HG02981 (cell line): ENCODE measurements around the gene SFMBT2.
A peak's percentile ranks its signal among the peaks of the same experiment; 100 is the strongest.

ENCODE experiments used
- ATAC-seq: cut with Tn5 transposase; IDR thresholded peaks from one replicate; pipeline ENCODE4 v1.9.1; 2021; ENCODE audit warnings: mild to moderate bottlenecking, moderate library complexity; ENCODE audit not compliant: unreplicated experiment

SFMBT2 gene

DNA sequence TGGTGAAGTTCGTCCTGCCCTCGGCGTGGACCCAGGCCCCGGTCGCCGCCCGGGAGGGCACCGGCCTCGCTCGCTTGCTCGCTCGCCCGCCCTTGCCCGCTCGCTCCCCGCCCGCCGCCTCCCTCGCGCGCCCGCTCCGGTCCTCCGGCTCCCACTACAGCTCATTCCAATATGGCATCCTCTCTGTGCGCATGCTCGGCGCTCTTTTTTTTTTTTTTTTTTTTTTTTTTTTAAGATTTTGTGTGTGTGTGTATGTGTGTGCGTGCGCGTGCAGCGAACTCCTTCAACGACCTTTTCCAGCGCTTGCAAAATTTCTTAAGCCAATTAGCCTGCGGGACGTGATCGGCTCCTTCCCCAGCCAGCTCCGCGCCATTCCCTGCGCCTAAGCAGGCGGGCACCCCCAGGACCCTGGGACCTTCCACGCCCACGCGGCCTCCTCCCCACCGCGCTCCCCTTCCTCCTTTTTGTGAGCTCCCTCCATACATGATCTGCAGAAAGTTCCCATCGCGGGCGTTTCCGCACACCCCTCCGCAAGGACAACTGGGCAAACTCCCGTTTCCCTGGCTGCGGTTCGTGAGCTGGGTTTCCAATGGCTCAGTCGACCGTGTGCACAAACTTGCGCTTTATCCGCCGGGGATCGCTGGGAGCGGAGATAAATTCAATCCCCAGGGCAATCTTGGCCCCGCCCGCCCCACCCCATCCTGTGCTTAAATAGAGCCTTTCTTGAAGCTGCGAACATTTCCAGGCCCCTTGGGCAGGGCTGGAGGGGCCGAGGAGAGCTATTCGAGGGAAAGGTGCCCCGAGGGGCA is at the start of gene SFMBT2:
TSS of gene SFMBT2 (minus strand) at position 173 of the 809 bp plus-strand sequence. CDS start 29,136 bp downstream, outside the sequence.
- ATAC-seq: peak; percentile 32

DNA sequence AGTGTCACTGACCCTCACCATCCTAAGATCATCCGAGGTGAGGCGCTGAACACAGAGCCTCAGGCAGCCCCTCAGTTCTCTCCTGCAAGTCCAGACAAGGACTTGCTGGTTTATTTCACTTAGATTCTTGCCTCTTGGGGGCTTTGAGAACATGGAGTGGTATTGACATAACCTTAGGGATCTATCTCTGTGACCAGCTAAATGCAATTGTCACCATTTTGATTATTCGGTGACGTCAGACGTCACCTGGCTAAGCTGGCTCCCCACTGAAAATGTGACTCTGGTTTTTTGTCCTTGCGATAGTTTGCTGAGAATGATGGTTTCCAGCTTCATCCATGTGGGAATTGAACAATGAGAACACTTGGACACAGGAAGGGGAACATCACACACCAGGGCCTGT is 49.2 kb upstream of the SFMBT2 start:
- ATAC-seq: no peak

- ATAC-seq: no peak
Measured at GRCh38 chr10:7458556-7458955, 47.7 kb upstream of the SFMBT2 start.

- peak; percentile 71 for ATAC-seq
Measured at GRCh38 chr10:7457478-7458316, 46.9 kb upstream of the SFMBT2 start.

DNA sequence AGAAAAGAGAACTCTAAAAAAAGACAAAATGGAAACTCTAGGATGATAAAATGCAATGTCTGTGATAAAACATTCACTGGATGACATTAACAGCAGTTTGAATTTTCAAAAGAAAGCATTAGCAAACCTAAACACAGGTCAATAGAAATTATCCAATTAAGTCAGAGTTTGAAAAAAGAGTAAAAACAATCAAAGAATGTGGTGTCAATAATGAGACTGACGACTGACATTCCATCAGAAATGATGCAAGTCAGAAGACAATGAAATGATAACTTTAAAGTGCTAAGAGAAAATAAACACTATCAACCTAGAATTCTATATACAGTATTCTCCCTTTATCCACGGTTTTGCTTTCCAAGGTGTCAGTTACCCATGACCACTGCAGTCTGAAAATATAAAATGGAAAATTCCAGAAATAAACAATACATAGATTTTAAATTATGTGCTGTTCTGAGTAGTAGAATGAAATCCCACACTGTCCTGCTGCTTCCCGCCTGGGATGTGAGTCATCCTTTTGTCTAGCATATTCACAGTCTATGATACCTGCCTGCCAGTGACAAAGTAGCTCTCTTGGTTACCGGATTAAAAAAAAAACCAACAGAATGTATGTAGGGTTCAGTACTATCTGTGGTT is 38.3 kb upstream of the SFMBT2 start:
- no peak for ATAC-seq

DNA sequence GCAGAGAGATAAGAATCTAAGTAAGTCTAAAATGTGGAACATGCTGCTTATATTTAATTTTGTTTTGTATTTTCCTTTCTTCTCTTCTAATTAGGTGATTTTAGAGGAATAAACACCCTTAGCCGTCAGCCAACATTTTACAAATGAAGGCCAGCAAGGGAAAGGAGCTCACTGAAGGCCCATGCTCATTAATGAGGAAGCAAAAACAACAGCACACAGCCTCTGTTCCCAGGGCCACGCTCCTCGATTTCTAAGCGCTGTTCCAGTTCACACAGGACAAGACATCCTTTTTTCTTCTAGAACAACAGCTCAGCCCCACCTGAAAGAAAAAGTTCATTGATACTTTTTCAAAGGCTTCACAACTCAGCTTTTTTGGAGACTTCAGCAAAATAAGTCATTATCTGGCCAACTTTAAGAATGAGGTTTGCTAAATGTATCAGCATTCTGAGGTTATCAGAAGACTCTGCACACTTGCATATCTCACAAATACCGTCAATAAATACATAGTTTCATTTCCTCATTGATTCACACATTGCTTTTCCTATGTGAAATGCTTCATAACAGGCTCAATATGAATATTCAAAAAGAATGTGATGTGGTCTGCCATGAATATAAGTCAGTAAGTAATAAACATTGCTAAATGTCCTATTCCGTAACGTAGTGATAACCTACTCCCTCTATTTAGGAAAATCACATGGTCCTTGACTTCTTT is 34.8 kb upstream of the SFMBT2 start:
- no peak for ATAC-seq

GRCh38 chr10:7444551-7445121 is 33.8 kb upstream of the SFMBT2 start:
- peak; percentile 42 for ATAC-seq

GRCh38 chr10:7443036-7443435 is 32.2 kb upstream of the SFMBT2 start:
- ATAC-seq: no peak

GRCh38 chr10:7441403-7442147 is 30.7 kb upstream of the SFMBT2 start:
- ATAC-seq: no peak

DNA sequence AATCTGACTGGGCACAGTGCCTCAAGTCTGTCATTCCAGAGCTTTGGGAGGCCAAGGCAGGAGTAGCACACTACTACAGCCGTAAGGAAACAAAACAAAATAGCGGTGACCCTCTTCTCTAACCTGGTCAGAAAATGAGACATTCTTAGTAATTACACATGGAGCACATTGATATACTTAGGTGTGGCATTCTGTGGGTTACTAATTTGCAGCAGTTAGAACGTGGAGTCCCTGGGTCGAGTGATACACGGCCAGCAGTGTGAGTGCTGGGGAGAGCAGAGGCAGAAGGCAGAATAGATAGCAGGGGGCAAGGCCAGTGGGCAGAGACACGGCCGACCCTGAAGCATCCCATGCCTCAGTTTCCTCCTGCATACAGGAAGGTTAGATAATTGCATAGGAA is 28.9 kb upstream of the SFMBT2 start:
- ATAC-seq: no peak

GRCh38 chr10:7438196-7438986 is 27.6 kb upstream of the SFMBT2 start:
- ATAC-seq: no peak

DNA sequence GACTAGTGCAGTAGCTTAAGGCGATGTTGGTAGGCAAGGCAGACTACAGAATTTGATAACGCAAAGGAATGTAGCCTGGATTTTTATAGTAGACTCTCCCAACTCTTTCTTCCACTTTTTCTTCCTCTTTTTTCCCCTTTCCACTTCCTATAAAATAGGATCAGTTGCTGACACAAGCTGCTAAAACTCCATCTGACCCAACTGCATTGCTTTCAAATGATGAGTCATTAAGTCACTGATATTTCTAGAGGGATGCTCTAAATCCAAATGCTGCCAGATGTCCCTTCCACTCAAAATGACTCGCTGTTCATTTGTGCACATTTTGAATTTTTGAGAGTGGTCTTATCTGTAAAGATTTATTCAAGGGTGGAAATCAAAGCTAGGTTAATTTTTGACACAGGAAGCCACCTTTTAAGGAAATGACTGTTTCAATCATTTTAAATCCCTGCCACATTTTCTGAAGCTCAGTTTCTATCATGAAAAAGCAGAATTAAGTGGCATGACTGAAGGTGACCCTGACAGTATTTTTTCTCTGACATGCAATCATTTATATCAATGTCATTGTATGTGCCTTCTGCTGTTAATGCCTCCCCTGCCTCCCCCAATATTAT is 25.8 kb upstream of the SFMBT2 start:
- no peak for ATAC-seq

GRCh38 chr10:7435674-7436073 is 24.8 kb upstream of the SFMBT2 start:
- no peak for ATAC-seq

- no peak for ATAC-seq
Measured at GRCh38 chr10:7434378-7434777, 23.5 kb upstream of the SFMBT2 start.

- ATAC-seq: no peak
Measured at GRCh38 chr10:7433861-7434260, 23.0 kb upstream of the SFMBT2 start.

GRCh38 chr10:7432884-7433726 is 22.3 kb upstream of the SFMBT2 start:
- no peak for ATAC-seq

DNA sequence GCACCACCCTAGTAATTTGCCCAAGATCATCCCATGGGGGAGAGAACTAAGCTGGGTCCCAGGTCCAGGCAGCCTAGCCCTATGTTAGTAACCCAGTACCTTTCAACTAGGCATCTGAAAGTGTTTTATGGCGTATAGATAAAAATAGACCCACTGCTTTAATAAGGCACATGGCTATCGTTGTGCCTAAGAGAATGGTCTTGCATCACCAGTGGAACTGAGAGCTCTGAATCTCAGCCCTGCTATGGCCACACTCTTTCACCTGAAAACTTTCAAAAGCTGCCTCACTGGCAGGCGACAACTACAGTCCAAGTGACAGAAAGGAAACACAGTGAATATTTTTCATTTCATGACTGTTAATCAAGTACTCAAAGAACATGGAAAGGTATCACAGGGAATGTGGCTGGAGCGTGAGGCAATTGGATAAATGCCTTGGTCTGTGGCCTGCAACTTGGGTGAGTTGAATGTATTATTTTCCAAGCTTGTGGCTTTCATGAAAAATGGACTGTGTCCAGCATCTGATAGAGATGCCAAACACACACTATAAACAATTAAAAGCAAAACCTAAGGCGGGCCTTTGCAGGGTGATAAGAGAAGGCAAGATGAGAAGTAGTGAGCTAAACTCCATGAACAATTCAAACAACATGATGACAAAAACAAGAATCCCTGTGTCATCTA is 18.0 kb upstream of the SFMBT2 start:
- ATAC-seq: no peak
